Activated T-cell treated with anti-CD3 and anti-CD28 coated beads, Interleukin-2, amount 50 U/mL, for 72 hours (primary cell): ENCODE data around the gene ZMYND11. TPM values are rescaled to one million over a fixed set of nuclear protein-coding genes. Genes with fewer than 3 reads are reported as not detected.
"Not testable (repeated sequence)": the region's sequence is repeated elsewhere in the genome, so short reads cannot be mapped to it uniquely, and the experiment has no call there.

Experiments used
- ATAC-seq, 2 donors: fragments of 150-1000 bp; cut with Tn5 transposase; replicated peaks in 1 of 2; 2 replicates each; pipeline ENCODE4 v1.10.0; 2021; ENCODE audit warnings: moderate library complexity in 2 of 2, mild to moderate bottlenecking in 1 of 2
- DNase-seq, 2 donors: peaks; one replicate each; pipeline ENCODE4 v3.0.0; 2021 to 2022; ENCODE audit warnings: mixed read lengths in 1 of 2
- H3K27ac Mint-ChIP-seq: one replicate; pipeline ENCODE4 v1.8.0; 2022; ENCODE audit warnings: mild to moderate bottlenecking, moderate library complexity, mixed read lengths
- H3K27me3 Mint-ChIP-seq: one replicate; pipeline ENCODE4 v1.8.0; 2022; ENCODE audit warnings: low read depth, mixed read lengths
- H3K36me3 Mint-ChIP-seq, 2 donors: one replicate each; pipeline ENCODE4 v1.8.0; 2022; ENCODE audit warnings: mixed read lengths in 2 of 2, mild to moderate bottlenecking in 1 of 2; ENCODE audit not compliant: insufficient read depth in 2 of 2
- H3K4me1 Mint-ChIP-seq: one replicate; pipeline ENCODE4 v1.8.0; 2022; ENCODE audit warnings: low read depth, mixed read lengths
- H3K4me3 Mint-ChIP-seq, 2 donors: one replicate each; pipeline ENCODE4 v1.8.0; 2022; ENCODE audit warnings: mild to moderate bottlenecking in 2 of 2, mixed read lengths in 2 of 2, moderate library complexity in 2 of 2
- H3K9me3 Mint-ChIP-seq, 2 donors: one replicate each; pipeline ENCODE4 v1.8.0; 2022; ENCODE audit warnings: mixed read lengths in 2 of 2
- total RNA-seq, 2 donors: library from RNA; stranded (reverse); gene quantifications; one replicate each; pipeline ENCODE4 v1.2.3, GENCODE V29; 2022

ZMYND11 gene
- total RNA-seq, 2 donors from 2014 or later, result 24.6 to 30.1 TPM

DNA sequence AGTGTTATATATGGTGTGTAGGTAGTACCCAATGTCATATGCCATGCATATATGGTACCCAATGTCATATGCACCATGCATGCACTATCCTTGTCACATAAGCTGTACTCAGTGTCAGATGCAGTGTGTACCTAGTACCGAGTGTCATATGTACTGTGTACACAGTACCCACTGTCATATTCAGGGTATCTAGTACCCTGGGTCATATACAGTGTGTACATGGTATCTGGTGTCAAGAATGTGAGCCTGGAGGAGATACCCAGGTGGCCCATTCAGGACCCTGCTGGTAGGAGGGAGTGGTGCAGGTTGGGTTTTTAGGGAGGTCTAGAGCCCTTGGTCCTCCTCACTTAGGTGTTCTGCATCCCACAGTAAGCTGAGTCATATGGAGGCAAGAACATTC, 1.8 kb downstream of the ZMYND11 start:
- no peaks in the 10 kb centered on the region for H3K9me3 Mint-ChIP-seq
- peak overlapping the region; percentile 89 to 96 for H3K4me3 Mint-ChIP-seq
- DNase-seq (peak; percentile 50 to 71), ATAC-seq (peak; percentile 33 to 36)
- H3K27ac Mint-ChIP-seq, result peak overlapping the region; percentile 96
- H3K27me3 Mint-ChIP-seq, result no peaks in the 10 kb centered on the region
- H3K4me1 Mint-ChIP-seq, result peaks cover 55% of the 10 kb centered on the region
- peaks cover 0 to 1% of the 10 kb centered on the region in 2 donors for H3K36me3 Mint-ChIP-seq

GRCh38 chr10:137606-138005, 2.4 kb downstream of the ZMYND11 start:
- Mint-ChIP-seq H3K27me3 (no peaks in the 10 kb centered on the region), H3K36me3 (peaks cover 0 to 1% of the 10 kb centered on the region in 2 donors), H3K27ac (peak overlapping the region; percentile 23), H3K4me3 (peak overlapping the region; percentile 89 to 96), H3K9me3 (no peaks in the 10 kb centered on the region), H3K4me1 (peaks cover 57% of the 10 kb centered on the region)
- no peak for ATAC-seq
- DNase-seq, result no peak

GRCh38 chr10:142371-142770, 7.1 kb downstream of the ZMYND11 start:
- DNase-seq (no peak), ATAC-seq (no peak)
- Mint-ChIP-seq H3K27ac (no peak overlapping the region), H3K4me3 (no peak overlapping the region), H3K4me1 (peaks cover 63% of the 10 kb centered on the region), H3K27me3 (no peaks in the 10 kb centered on the region), H3K9me3 (no peaks in the 10 kb centered on the region), H3K36me3 (no peaks in the 10 kb centered on the region)

DNA sequence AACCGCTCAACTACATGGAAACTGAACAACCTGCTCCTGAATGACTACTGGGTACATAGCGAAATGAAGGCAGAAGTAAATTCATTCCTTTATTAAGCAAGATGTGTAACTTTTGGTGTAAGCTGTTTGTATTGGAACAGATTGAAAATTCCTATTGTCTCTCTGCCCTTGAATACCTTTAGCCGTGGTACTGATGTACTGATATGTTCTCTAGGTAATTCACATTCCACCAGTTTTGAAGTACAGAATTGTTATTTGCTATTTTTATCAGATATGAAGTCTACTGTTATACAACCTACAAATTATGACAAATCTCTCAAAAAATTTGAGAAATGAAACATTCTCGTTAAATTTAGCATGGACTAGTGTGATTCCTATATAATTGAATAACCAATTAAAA, 17.7 kb downstream of the ZMYND11 start:
- Mint-ChIP-seq H3K4me1 (peaks cover 17% of the 10 kb centered on the region), H3K27ac (no peak overlapping the region), H3K27me3 (no peaks in the 10 kb centered on the region), H3K4me3 (no peak overlapping the region), H3K9me3 (peaks cover 0 to 3% of the 10 kb centered on the region in 2 donors), H3K36me3 (peaks cover 0 to 11% of the 10 kb centered on the region in 2 donors)
- no peak for ATAC-seq
- DNase-seq, result no peak

DNA sequence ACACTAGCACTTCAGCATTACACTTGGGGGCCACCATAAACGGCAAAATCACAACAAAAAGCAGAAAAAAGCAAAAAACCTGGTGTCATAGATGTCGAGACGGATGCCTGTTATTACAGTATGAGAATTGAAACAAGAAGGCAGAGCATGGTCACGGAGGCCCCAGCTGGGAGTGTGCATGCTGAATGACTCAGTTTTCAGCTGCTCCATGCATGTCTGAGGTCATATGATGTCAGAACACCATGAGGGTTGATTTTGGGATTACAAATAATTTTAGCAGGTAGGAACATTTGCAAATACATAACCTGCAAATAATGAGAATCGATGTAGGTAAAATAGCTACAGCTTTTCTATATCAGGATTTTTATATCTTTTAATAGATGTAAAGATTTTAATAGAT, 19.1 kb downstream of the ZMYND11 start:
- Mint-ChIP-seq H3K27me3 (no peaks in the 10 kb centered on the region), H3K9me3 (peaks cover 0 to 3% of the 10 kb centered on the region in 2 donors), H3K4me3 (no peak overlapping the region), H3K4me1 (peaks cover 17% of the 10 kb centered on the region), H3K36me3 (peaks cover 0 to 11% of the 10 kb centered on the region in 2 donors), H3K27ac (no peak overlapping the region)
- no peak for DNase-seq
- peak in 1 of 2 donors; percentile 49 for ATAC-seq

- Mint-ChIP-seq H3K27me3 (no peaks in the 10 kb centered on the region), H3K4me3 (no peak overlapping the region), H3K4me1 (no peaks in the 10 kb centered on the region), H3K36me3 (peaks cover 15 to 16% of the 10 kb centered on the region in 2 donors), H3K27ac (no peak overlapping the region), H3K9me3 (peaks cover 16 to 20% of the 10 kb centered on the region in 2 donors)
- no peak for DNase-seq
- no peak for ATAC-seq
These were observed 32.1 kb downstream of the ZMYND11 start for GRCh38 chr10:167383-167782.

- no peaks in the 10 kb centered on the region for H3K27me3 Mint-ChIP-seq
- H3K4me1 Mint-ChIP-seq, result peaks cover 5% of the 10 kb centered on the region
- DNase-seq, result no peak
- H3K27ac Mint-ChIP-seq, result no peak overlapping the region
- H3K36me3 Mint-ChIP-seq, result peaks cover 3 to 8% of the 10 kb centered on the region in 2 donors
- no peak overlapping the region for H3K4me3 Mint-ChIP-seq
- H3K9me3 Mint-ChIP-seq, result peaks cover 4 to 8% of the 10 kb centered on the region in 2 donors
- no peak for ATAC-seq
These were observed 38.5 kb downstream of the ZMYND11 start for GRCh38 chr10:173741-174140.

DNA sequence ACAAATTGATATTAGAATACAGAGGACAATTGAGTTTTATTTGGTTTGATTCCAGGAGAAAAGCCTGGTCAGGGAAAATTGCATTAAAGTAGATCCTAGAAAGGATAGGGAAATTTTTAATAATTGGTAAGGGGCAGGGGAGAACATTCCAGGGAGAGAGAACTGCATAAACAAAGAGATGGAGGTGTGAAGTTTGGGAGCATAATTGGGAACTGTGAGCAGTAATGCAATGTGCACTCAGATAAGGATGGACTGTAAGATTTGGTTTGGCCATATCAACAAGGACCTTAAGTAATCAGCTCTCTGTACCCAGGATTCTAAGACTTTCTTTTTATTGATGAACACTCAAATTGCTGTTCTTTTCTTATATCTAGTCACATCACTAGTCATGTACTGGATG, 41.4 kb downstream of the ZMYND11 start:
- H3K4me3 Mint-ChIP-seq, result no peak overlapping the region
- ATAC-seq (no peak), DNase-seq (no peak)
- no peaks in the 10 kb centered on the region for H3K27me3 Mint-ChIP-seq
- peaks cover 0 to 3% of the 10 kb centered on the region in 2 donors for H3K36me3 Mint-ChIP-seq
- H3K4me1 Mint-ChIP-seq, result peaks cover 5% of the 10 kb centered on the region
- peak overlapping the region; percentile 2 for H3K27ac Mint-ChIP-seq
- H3K9me3 Mint-ChIP-seq, result no peaks in the 10 kb centered on the region

GRCh38 chr10:178208-178607, 43.0 kb downstream of the ZMYND11 start:
- H3K9me3 Mint-ChIP-seq, result no peaks in the 10 kb centered on the region
- no peak for DNase-seq
- H3K4me1 Mint-ChIP-seq, result peaks cover 18% of the 10 kb centered on the region
- H3K36me3 Mint-ChIP-seq, result peaks cover 0 to 6% of the 10 kb centered on the region in 2 donors
- H3K27ac Mint-ChIP-seq, result no peak overlapping the region
- no peak for ATAC-seq
- no peak overlapping the region for H3K4me3 Mint-ChIP-seq
- H3K27me3 Mint-ChIP-seq, result no peaks in the 10 kb centered on the region

DNA sequence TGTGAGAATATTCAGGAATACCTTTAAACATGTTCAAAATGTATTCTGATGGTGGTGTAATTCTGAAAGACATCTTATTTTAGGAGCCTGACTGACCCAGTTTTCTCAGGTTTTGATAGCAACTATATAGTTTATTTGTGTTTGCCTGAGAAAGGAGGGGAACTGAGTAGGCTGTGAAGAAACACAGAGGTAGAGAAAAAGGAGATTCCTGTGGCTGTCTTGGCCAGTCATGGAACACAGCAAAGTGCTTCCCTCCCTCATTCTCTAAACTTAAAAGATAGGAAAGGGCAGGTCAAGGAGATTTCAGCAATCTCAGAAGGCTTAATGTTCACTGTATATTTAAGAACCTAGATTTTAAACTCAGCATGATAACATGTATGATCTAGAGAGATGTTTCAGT, 43.5 kb downstream of the ZMYND11 start:
- H3K27me3 Mint-ChIP-seq, result no peaks in the 10 kb centered on the region
- DNase-seq (no peak), ATAC-seq (no peak)
- no peak overlapping the region for H3K4me3 Mint-ChIP-seq
- H3K4me1 Mint-ChIP-seq, result peaks cover 23% of the 10 kb centered on the region
- peak overlapping the region; percentile 2 for H3K27ac Mint-ChIP-seq
- no peaks in the 10 kb centered on the region for H3K9me3 Mint-ChIP-seq
- peaks cover 0 to 10% of the 10 kb centered on the region in 2 donors for H3K36me3 Mint-ChIP-seq

DNA sequence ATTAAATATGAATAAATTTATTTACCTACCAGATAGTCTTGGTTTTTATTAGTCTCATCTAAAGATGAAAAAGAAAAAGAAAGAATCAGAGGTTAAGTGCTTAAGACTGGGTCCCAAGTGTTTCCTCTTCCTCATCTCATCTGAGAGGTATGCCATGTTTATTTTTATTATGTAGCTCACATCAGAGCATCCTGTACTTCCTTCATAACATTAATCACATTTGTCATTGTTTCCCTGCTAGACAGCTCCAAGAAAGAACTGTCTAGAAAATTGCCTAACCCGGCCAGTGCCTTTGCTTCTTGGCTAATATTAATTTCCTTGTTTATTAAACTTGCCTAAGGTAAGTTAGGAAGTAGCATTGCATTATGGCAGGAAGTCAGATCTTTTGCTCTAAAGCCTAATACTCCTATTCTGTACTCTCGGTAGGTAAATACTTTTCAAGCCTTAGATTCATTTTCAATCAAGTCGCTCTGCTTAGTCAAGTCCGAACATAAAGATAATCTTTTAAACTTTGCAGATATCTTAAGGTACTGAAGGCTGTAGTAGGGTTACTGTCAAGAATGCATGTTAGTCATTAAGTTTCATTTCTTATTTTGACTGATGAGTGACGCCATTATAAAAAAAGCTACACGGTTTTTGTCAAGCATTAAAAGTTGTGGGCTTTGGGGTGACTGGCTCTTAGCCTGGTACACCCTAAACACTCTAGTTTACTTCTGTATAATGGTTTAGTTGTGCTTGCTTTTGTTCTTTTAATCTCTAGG, 47.4 kb downstream of the ZMYND11 start:
- ATAC-seq, result peak; percentile 97 to 98
- H3K27ac Mint-ChIP-seq, result peak overlapping the region; percentile 97
- H3K4me1 Mint-ChIP-seq, result peaks cover 31% of the 10 kb centered on the region
- peak; percentile 20 to 35 for DNase-seq
- peaks cover 12 to 24% of the 10 kb centered on the region in 2 donors for H3K36me3 Mint-ChIP-seq
- H3K4me3 Mint-ChIP-seq, result peak overlapping the region; percentile 50 to 90
- no peaks in the 10 kb centered on the region for H3K27me3 Mint-ChIP-seq
- peaks cover 0 to 2% of the 10 kb centered on the region in 2 donors for H3K9me3 Mint-ChIP-seq

DNA sequence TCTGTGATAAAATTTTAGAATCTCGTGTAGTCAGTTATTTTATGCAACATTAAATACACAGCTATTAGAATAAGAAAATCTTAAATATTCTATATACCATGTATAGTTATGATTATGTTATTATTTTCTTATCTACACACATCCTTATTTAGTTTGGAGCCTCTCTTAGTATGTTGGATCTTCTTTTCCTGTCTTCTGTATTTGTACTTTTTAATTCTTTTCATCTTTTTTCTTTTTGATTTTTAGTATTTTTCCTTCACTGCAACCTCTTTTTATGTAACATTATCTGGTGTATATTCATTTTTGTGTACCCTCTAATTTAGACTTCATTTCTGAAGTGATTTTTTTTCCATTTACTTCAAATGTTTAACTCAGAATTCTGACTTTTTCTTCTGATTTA, 48.9 kb downstream of the ZMYND11 start:
- H3K27me3 Mint-ChIP-seq, result no peaks in the 10 kb centered on the region
- peaks cover 12 to 24% of the 10 kb centered on the region in 2 donors for H3K36me3 Mint-ChIP-seq
- peak overlapping the region; percentile 29 for H3K27ac Mint-ChIP-seq
- H3K4me3 Mint-ChIP-seq, result peak overlapping the region in 1 of 2 donors; percentile 51
- peaks cover 31% of the 10 kb centered on the region for H3K4me1 Mint-ChIP-seq
- ATAC-seq (no peak), DNase-seq (no peak)
- peaks cover 0 to 2% of the 10 kb centered on the region in 2 donors for H3K9me3 Mint-ChIP-seq

DNA sequence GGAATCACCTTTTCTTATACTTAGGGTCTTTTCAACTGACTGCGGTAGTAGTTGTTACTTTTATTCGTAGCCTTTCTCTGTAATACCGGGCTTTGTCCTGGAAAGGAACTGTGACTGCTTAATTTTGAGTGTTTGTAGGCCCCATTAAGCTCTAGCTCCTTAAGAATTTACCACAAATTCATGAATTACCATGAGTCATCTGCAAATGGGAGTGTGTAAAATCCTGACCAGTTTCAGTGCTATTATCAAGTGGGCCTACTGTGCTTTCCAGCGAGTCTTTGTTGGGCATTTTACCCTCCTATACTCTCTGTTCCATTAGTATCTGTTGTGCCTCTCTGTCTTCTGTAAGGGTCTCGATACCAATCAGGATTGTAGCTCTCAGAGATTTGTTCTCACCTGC, 49.7 kb downstream of the ZMYND11 start:
- H3K4me1 Mint-ChIP-seq, result peaks cover 31% of the 10 kb centered on the region
- DNase-seq, result no peak
- peak overlapping the region; percentile 62 for H3K27ac Mint-ChIP-seq
- peaks cover 12 to 24% of the 10 kb centered on the region in 2 donors for H3K36me3 Mint-ChIP-seq
- peak overlapping the region in 1 of 2 donors; percentile 13 for H3K4me3 Mint-ChIP-seq
- H3K9me3 Mint-ChIP-seq, result peaks cover 0 to 2% of the 10 kb centered on the region in 2 donors
- no peak for ATAC-seq
- H3K27me3 Mint-ChIP-seq, result no peaks in the 10 kb centered on the region

DNA sequence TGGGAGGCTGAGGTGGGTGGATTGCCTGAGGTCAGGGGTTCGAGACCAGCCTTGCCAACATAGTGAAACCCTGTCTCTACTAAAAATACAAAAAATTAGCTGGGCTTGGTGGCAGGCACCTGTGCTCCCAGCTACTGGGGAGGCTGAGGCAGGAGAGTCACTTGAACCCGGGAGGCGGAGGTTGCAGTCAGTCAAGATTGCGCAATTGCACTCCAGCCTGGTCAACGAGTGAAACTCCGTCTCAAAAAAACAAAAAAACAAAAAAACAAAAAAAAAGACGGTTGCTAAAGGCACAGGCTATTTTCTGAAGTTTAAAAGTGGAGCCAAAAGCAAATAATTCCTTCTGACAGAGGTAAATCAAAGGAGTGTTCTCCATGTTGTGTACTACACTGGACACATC, 50.3 kb downstream of the ZMYND11 start:
- peaks cover 31% of the 10 kb centered on the region for H3K4me1 Mint-ChIP-seq
- H3K36me3 Mint-ChIP-seq, result peaks cover 12 to 24% of the 10 kb centered on the region in 2 donors
- ATAC-seq, H3K4me3 Mint-ChIP-seq, H3K27me3 Mint-ChIP-seq, H3K27ac Mint-ChIP-seq, H3K9me3 Mint-ChIP-seq, DNase-seq: not testable (repeated sequence)
